ENCODE results near the gene SLC41A2. TPM values are rescaled to one million over a fixed set of nuclear protein-coding genes. Genes with fewer than 3 reads are reported as not detected.
A peak's percentile ranks its signal among the peaks of the same experiment; 100 is the strongest.
"Not testable (repeated sequence)": the region's sequence is repeated elsewhere in the genome, so short reads cannot be mapped to it uniquely, and the experiment has no call there.

Gene SLC41A2
- total RNA-seq, 6 experiments from 2014 or later = 64.1 to 115 (median 99.2) TPM

- TF ChIP-seq CTCF (IDR thresholded peaks at IDR 0.05) (no peak), POLR2A (IDR thresholded peaks at IDR 0.05) (peak; percentile 69)
- peak; percentile 92 to 93 (median 93) for DNase-seq
- H3K4me1 ChIP-seq = peaks cover 0 to 11% (median 3%) of the 10 kb centered on the region in 4 donors
- H3K36me3 ChIP-seq = peaks cover 0 to 6% (median 0%) of the 10 kb centered on the region in 4 donors
- intact Hi-C loops (cut with DNase I) = no loop called here
- ATAC-seq = peak; percentile 100
- no peaks in the 10 kb centered on the region for H3K27me3 ChIP-seq
- no peaks in the 10 kb centered on the region for H3K9me3 ChIP-seq
- 1% methylated on average over 14 of the region's 59 CpGs for WGBS (ENCODE audit: insufficient coverage, low coverage, low lambda C conversion rate, missing lambda C conversion rate)
- peak within 1 kb of the TSS; percentile 36 to 45 (median 44) for H3K27ac ChIP-seq
- peak within 1 kb of the TSS; percentile 85 to 97 (median 85) for H3K4me3 ChIP-seq
Measured at GRCh38 chr12:104986022-104986941, 28.2 kb upstream of the SLC41A2 start, which contains the start of gene NOPCHAP1. Gene NOPCHAP1 (plus strand): TSS chr12:104986316. CDS start chr12:104986353, 37 bp downstream.

- H3K27me3 ChIP-seq = no peaks in the 10 kb centered on the region
- intact Hi-C loops (cut with DNase I) = no loop called here
- ATAC-seq (no peak), DNase-seq (no peak)
- 85% methylated on average over 4 of the region's 4 CpGs for WGBS (ENCODE audit: insufficient coverage, low coverage, low lambda C conversion rate, missing lambda C conversion rate)
- peaks cover 0 to 6% (median 0%) of the 10 kb centered on the region in 4 donors for H3K36me3 ChIP-seq
- TF ChIP-seq CTCF (IDR thresholded peaks at IDR 0.05) (no peak), POLR2A (IDR thresholded peaks at IDR 0.05) (no peak)
- no peak overlapping the region for H3K4me3 ChIP-seq
- no peak overlapping the region for H3K27ac ChIP-seq
- H3K4me1 ChIP-seq = peaks cover 0 to 11% (median 3%) of the 10 kb centered on the region in 4 donors
- H3K9me3 ChIP-seq = no peaks in the 10 kb centered on the region
Measured at GRCh38 chr12:104985206-104985605, 27.1 kb upstream of the SLC41A2 start.

DNA sequence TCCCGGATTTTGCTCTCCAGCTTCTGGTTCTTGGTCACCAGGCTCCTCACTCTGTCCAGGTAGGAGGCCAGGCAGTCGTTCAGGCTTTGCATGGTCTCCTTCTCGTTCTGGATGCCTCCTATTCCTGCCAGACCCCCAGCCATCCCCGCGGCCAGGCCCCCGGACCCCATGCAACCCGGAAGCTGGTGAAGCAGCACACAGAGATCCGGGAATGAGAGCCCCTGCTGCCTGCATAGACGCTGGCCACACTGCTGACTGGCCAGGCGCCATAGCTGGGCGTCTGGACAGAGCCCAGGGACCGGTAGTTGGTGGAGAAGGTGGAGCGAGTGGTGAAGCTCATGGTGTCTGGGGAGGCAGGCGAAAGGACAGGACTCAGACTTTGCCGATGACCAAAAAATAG, 19.6 kb upstream of the SLC41A2 start:
- H3K4me3 ChIP-seq; H3K4me1 ChIP-seq; H3K36me3 ChIP-seq; DNase-seq; ATAC-seq; H3K27ac ChIP-seq; H3K27me3 ChIP-seq; H3K9me3 ChIP-seq; intact Hi-C loops (cut with DNase I): not testable (repeated sequence)
- WGBS (ENCODE audit: insufficient coverage, low coverage, low lambda C conversion rate, missing lambda C conversion rate) = no CpG with 5 or more reads among the region's 15 CpGs

- intact Hi-C loops (cut with DNase I) = no loop called here
- no peak overlapping the region for H3K27ac ChIP-seq
- no peak overlapping the region for H3K4me3 ChIP-seq
- ATAC-seq = no peak
- no CpG with 5 or more reads among the region's 8 CpGs for WGBS (ENCODE audit: insufficient coverage, low coverage, low lambda C conversion rate, missing lambda C conversion rate)
- TF ChIP-seq POLR2A (IDR thresholded peaks at IDR 0.05) (no peak), CTCF (IDR thresholded peaks at IDR 0.05) (no peak)
- no peaks in the 10 kb centered on the region for H3K9me3 ChIP-seq
- H3K36me3 ChIP-seq = no peaks in the 10 kb centered on the region
- H3K4me1 ChIP-seq = no peaks in the 10 kb centered on the region
- DNase-seq = no peak
- H3K27me3 ChIP-seq = no peaks in the 10 kb centered on the region
Measured at GRCh38 chr12:104976703-104977102, 18.6 kb upstream of the SLC41A2 start.
